Choroid plexus epithelial cell (primary cell): ENCODE measurements around the gene AGO4.
"Not testable (repeated sequence)": the region's sequence is repeated elsewhere in the genome, so short reads cannot be mapped to it uniquely, and the experiment has no call there.

ENCODE experiments used
- DNase-seq: peaks from one replicate; pipeline ENCODE4 v3.0.0-alpha.2; 2010; ENCODE audit warnings: low read depth
- H3K4me3 ChIP-seq: 2 replicates; pipeline ENCODE4 v1.5.1; 2011; ENCODE audit warnings: low read depth, mild to moderate bottlenecking, control low read depth, low read length, moderate library complexity
- TF ChIP-seq, protein P1 (sequence below): conservative IDR thresholded peaks from 2 replicates; pipeline ENCODE4 v1.5.1; 2011; ENCODE audit warnings: low read depth, mild to moderate bottlenecking, control low read depth, inconsistent platforms, low read length, moderate library complexity

Gene AGO4

DNA sequence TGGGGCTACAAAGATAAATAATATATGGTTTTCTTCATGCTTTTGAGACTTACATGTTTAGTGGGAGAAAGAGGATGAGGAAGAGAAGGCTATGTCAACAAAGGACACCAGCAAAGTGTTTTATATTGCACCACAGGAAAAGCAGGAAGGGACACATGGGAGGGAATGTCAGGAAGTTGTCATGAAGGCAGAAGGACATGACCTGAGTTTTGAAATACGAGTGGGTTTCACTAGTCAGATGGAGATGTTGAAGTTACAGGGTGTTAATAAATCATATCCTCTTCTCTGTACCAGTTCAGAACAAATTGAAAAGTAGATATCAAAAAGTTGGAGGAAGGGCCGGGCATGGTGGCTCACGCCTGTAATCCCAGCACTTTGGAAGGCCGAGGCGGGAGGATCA, 57.0 kb downstream of the AGO4 start:
- TF ChIP-seq, protein P1, sequence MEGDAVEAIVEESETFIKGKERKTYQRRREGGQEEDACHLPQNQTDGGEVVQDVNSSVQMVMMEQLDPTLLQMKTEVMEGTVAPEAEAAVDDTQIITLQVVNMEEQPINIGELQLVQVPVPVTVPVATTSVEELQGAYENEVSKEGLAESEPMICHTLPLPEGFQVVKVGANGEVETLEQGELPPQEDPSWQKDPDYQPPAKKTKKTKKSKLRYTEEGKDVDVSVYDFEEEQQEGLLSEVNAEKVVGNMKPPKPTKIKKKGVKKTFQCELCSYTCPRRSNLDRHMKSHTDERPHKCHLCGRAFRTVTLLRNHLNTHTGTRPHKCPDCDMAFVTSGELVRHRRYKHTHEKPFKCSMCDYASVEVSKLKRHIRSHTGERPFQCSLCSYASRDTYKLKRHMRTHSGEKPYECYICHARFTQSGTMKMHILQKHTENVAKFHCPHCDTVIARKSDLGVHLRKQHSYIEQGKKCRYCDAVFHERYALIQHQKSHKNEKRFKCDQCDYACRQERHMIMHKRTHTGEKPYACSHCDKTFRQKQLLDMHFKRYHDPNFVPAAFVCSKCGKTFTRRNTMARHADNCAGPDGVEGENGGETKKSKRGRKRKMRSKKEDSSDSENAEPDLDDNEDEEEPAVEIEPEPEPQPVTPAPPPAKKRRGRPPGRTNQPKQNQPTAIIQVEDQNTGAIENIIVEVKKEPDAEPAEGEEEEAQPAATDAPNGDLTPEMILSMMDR: no peak
- no peak for DNase-seq
- no peak overlapping the region for H3K4me3 ChIP-seq

DNA sequence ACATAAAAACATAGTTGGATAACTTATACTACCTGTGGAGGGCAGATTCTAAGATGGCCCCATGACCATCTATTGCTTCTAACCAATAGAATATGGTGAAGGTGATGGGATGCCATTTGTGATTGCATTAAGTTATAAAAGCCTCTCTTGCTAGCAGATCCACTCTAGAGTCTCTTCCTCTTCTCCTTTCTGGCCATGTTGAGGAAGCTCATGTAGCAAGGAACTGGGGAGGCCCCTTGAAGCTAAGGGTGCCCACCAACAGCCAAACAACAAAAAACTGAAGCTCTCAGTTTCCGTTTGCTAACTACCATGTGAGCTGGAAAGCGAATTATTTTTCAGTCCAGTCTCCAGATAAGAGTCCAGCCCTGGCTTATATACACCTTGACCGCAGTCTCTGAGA, 59.2 kb downstream of the AGO4 start:
- TF ChIP-seq, protein P1: no peak
- no peak for DNase-seq

DNA sequence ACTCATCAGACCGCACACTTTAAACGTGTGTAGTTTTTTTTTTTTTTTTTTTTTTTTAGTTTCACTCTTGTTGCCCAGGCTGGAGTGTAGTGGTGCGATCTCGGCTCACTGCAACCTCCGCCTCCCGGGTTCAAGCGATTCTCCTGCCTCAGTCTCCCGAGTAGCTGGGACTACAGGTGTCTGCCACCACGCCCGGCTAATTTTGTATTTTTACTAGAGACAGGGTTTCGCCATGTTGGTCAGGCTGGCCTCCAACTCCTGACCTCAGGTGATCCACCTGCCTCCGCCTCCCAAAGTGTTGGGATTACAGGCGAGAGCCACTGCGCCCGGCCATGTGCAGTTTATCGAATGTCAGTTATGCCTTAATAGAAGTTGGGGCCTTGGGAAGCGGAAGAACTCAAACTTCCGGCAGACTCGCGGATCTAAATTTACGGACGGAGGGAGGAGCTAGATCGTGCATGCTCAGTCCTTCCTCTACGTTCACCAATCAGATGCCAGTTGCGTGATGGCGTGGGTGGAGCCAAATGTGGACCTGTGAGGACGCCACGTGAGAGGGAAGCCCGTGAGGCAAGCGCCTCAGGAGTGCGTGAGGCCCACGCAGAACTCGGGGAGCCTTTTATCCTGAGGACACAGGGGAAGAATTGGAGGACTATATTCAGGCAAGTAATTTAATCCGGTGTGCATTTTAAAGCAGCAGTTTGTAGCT, 61.6 kb downstream of the AGO4 start:
- H3K4me3 ChIP-seq, DNase-seq: not testable (repeated sequence)

More for the DNA sequence above, 59.2 kb downstream of the AGO4 start:
- H3K4me3 ChIP-seq: no peak overlapping the region

DNA sequence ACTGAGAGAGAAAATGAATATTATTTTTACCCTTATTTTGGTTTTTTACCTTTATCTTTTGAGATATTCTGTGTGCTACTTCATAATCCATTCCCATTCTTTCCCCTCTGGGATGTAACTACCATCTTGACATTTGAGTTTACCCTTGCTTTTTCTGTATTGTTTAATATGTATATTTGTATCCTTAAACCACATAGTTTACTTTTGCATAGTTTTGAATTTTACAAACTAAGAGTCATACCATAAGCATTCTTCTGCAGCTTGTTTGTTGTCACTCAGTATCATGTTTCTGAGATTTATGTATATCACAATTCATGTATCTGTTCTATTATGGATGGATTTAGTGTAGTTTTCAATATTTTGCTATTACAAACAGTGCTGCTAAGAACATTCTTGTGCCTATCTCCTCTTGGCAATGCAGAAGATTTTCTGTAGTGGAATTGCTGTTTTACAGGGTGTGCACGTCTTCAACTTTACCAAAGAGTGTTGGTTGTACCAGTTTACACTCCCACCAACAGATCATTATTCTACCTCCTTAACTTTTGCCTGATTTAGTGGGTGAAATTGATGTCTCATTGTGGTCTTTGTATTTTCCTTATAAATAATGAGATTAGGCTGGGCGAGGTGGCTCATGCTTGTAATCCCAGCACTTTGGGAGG, 63.0 kb downstream of the AGO4 start:
- DNase-seq: no peak
- H3K4me3 ChIP-seq: no peak overlapping the region

DNA sequence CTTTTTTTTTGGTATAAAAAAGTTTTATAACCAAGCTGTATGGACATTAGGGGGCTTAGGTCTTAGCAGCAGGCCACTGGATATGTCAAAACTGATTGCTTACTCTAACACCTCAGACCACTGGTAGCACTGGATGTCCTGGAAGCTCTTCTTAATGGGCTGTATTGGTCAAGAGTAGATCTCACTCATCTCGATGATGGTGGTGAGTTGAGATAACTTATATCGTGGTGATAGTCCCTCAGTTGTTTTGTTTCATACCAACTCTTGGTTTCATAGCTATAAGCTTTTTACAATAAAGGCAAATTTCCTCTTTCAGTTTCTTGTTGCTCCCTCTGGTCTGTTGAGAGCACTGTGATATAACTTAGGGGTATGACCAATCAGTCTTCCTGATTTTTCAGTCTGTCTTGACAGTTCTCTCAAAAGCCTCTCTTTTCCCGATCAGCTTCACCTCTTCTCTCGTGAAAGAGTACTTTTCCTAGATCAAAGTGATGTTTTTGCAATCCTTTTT, 65.5 kb downstream of the AGO4 start:
- no peak overlapping the region for H3K4me3 ChIP-seq
- TF ChIP-seq, protein P1: no peak
- DNase-seq: no peak

More for the DNA sequence above, 63.0 kb downstream of the AGO4 start:
- TF ChIP-seq, protein P1: no peak

DNA sequence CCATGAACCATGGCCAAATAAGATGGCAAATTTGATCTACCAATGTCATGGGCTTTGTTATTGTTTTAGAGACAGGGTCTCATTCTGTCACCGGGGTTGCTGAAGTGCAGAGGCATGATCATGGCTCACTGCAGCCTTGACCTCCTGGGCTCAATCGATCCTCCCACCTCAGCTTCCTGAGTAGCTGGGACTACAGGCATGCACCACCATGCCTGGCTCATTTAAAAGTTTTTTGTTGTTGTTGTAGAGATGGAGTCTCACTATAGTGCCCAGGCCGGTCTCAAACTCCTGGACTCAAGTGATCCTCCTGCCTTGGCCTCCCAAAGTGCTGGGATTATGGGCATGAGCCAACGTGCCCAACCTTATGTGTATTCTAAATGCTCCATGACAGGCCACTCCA, 66.3 kb downstream of the AGO4 start:
- not testable (repeated sequence) for DNase-seq, H3K4me3 ChIP-seq

DNA sequence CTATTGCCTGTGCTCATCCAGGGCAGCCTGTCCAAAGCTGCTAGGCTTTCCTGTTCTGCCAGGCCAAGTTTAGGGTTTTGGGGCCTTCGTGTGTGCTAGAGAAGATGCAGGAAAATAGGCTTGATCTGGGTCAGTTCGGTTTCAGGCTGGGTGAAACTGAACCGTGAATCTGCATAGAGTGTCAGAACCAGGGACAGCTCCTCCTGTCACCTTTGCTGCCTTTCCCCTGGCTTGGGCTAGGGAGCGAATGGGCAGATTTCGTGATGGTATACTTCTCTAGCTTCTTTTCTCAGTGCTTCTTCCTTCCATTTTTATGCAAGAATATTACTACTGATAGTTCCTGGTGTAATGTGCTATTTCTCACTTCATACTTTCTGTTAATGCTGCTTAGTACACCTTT, 69.2 kb downstream of the AGO4 start:
- H3K4me3 ChIP-seq: no peak overlapping the region
- TF ChIP-seq, protein P1: no peak
- peak; percentile 50 for DNase-seq

DNA sequence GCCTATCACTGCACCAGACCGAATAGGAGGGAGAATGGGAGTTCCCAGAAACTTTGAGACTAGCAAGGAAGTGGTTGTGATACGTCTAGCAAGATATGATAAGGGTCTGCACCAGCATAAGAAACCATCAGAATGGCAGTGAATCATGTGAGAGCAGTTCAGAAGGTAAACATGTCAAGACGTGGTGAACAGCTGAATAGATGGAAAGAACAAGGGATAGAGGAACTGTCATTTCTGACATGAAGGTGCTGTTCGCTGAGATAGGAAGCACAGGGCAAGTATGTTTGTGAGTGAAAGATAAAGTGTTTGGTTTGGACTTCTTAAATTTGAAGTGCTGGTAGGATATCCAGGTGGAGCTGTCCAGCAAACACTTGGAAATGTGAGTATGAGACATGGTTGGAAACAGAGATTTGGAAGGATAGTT, 74.0 kb downstream of the AGO4 start:
- TF ChIP-seq, protein P1: no peak
- DNase-seq: peak; percentile 24
- no peak overlapping the region for H3K4me3 ChIP-seq
